GM12875 (cell line): ENCODE measurements around the gene IZUMO4.

Experiments used
- H3K4me3 ChIP-seq: one replicate; pipeline ENCODE4 v1.5.1; 2011; ENCODE audit warnings: low read depth, low read length, control low read depth
- TF ChIP-seq, protein P1 (sequence below): IDR thresholded peaks from 2 replicates; pipeline ENCODE4 v1.5.1; 2011; ENCODE audit warnings: low read depth, mild to moderate bottlenecking, control low read depth, inconsistent platforms, low read length, moderate library complexity, borderline replicate concordance; ENCODE audit not compliant: insufficient read depth

The IZUMO4 gene

DNA sequence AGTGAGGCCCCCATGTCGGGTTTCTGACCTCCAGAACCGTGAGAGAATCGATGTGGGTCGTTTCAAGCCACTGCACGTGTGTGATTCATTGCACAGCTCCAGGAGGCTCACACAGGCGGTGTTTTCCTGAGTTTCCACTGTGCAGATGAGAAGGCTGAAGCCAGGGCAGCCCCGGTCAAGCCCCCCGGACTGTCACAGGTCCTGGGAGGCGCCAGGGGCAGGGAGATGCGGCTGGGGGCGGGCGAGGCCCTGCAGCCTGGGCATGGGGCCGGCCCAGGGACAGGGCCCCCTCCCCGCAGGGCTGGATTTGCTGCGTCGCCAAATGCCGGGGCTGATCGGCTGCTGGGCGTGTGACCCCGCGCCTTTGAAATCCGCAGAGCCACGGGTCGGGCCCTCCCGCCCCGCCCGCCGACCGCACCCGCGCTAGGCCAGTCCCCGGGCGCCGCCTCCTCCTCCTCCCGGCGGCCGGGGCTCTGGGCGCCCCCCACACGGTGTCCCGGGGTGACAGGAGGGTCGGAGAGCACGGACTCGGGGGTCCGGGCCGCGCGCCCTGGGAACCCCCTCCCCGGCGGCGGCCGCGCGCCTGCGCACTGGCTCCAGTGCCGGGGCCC is 35.7 kb upstream of the IZUMO4 start:
- TF ChIP-seq, protein P1, sequence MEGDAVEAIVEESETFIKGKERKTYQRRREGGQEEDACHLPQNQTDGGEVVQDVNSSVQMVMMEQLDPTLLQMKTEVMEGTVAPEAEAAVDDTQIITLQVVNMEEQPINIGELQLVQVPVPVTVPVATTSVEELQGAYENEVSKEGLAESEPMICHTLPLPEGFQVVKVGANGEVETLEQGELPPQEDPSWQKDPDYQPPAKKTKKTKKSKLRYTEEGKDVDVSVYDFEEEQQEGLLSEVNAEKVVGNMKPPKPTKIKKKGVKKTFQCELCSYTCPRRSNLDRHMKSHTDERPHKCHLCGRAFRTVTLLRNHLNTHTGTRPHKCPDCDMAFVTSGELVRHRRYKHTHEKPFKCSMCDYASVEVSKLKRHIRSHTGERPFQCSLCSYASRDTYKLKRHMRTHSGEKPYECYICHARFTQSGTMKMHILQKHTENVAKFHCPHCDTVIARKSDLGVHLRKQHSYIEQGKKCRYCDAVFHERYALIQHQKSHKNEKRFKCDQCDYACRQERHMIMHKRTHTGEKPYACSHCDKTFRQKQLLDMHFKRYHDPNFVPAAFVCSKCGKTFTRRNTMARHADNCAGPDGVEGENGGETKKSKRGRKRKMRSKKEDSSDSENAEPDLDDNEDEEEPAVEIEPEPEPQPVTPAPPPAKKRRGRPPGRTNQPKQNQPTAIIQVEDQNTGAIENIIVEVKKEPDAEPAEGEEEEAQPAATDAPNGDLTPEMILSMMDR, result no peak
- H3K4me3 ChIP-seq, result peak overlapping the region; percentile 54

DNA sequence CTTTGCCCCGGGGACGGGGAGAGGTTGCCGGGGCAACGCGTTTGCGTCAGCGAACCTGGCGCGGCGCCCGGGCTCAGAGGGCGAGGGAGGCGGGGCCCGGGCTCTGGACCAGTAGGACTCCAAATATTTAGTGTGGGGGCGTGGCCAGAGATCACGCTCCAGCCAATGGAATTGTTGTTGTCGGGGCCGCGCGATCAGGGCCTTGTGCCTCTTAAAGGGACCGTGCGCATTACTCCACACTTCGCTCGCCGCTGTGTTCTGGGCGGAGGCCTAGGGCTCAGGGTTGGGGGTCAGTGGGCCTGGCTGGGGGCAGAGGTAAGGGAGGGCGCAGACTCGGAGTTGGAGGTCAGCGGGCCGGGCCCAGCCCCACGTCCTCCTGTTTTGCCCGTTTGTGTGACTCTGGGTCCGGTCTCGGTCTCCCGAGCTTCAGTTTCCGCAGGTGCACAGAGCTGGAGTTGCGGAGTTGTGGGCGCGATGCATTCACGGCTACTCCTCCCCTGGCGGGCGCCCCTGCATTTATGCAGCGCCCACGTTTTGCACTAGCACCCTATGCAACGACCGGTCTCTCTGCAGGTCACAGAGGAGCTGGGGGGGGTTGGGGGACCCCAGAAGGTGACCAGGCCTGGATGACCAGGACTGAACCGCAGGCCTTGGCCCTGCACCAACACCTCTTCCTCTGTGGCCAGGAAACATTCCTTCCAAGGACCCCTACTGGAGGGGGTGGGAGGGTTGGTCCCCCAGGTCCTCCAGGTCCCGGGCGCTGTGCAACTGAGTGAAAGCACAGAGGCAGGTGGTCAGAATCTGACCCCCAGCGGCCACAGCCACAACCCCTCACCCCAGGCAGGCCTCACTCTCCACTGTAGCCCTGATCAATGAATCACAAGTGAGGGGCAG is 35.0 kb upstream of the IZUMO4 start:
- H3K4me3 ChIP-seq, result peak overlapping the region; percentile 54

DNA sequence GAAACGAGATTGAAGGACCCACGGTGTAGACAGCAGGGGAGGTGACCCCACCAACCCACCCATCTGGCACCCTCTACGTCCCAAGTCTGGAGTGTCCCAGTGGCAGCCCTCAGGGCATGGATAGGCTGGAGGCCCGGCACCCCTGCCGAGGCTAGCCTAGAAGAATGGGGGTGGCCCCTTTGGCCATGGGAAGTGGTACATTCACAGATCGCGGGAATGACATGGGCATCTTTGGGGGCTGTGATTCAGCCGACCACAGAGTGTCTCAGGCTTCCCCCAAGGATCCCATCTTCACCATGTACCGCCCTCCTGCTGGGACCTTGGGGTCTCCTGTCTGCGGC is 34.4 kb upstream of the IZUMO4 start:
- TF ChIP-seq, protein P1, result no peak
- H3K4me3 ChIP-seq, result peak overlapping the region; percentile 54

More for the DNA sequence above, 35.0 kb upstream of the IZUMO4 start:
- TF ChIP-seq, protein P1, result no peak

DNA sequence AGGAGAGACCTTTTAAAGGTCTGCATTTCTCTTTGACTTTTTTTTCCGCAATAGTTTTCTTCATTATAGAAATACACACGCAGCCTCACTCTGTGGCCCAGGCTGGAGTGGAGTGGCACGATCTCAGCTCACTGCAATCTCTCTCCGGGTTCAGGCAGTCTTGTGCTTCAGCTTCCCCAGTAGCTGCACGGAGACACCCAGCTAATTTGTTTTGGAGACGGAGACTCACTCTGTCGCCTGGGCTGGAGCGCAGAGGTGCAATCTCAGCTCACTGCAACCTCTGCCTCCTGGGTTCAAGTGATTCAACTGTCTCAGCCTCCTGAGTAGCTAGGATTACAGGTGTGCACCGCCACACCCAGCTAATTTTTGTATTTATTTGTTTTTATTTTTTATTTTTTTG is 33.9 kb upstream of the IZUMO4 start:
- no peak overlapping the region for H3K4me3 ChIP-seq
- TF ChIP-seq, protein P1, result no peak

DNA sequence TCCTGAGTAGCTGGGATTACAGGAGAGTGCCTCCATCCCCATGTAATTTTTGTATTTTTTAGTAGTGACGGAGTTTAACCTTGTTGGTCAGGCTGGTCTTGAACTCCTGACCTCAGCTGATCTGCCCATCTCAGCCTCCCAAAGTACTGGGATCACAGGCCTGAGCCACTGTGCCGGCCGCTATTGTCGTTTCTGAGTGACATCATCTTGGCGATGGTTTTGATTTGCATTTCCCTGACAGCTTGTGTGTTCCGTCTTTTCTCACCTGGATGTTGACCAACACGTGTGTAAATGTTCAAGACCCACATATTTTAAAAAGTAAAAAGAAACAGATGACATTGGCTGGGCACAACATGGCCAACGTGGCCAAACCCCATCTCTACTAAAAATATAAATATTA is 32.9 kb upstream of the IZUMO4 start:
- TF ChIP-seq, protein P1, result no peak
- H3K4me3 ChIP-seq, result no peak overlapping the region

DNA sequence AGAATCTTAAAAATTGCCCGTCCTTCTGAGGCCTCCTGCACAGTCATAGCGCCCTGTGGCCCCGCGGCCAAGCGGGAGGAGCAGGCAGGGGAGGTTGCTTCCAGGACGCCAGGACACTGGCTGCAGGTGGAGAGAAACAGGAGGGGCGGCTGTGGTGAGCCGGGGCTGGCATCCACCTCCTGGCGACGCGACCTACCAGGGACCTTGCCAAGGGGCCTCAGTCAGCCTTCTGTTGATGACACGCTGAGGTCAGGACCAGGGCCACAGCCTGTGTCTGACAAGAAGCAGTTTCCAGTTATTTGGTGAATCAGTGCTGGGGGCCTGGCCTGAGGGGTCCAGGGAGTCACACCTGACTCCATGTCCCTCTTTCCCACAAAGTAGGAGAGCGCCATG is 32.3 kb upstream of the IZUMO4 start:
- TF ChIP-seq, protein P1, result no peak
- no peak overlapping the region for H3K4me3 ChIP-seq
